Osteoblast (primary cell): ENCODE results near the gene BMPR1B. TPM values are rescaled to one million over a fixed set of nuclear protein-coding genes. Genes with fewer than 3 reads are reported as not detected.
A peak's percentile ranks its signal among the peaks of the same experiment; 100 is the strongest.

ENCODE experiments used
- DNase-seq: peaks from one replicate; pipeline ENCODE4 v3.0.0; 2011; ENCODE audit warnings: low spot score, mixed read lengths; ENCODE audit not compliant: insufficient read length; ENCODE audit errors: missing footprints
- H2AFZ ChIP-seq: 2 replicates; pipeline ENCODE4 v1.6.0; 2011; ENCODE audit warnings: mild to moderate bottlenecking, low read length
- H3K27ac ChIP-seq: 2 replicates; pipeline ENCODE4 v1.5.1; 2011; ENCODE audit warnings: mild to moderate bottlenecking, low read depth, low read length, moderate library complexity
- H3K27me3 ChIP-seq: 2 replicates; pipeline ENCODE4 v1.6.0; 2012; ENCODE audit warnings: mild to moderate bottlenecking, control low read depth, inconsistent platforms, low read length, moderate library complexity; ENCODE audit not compliant: insufficient read depth
- H3K36me3 ChIP-seq: 2 replicates; pipeline ENCODE4 v1.5.1; 2011; ENCODE audit warnings: mild to moderate bottlenecking, low read length, control low read depth, moderate library complexity; ENCODE audit not compliant: insufficient read depth
- H3K4me1 ChIP-seq: 2 replicates; pipeline ENCODE4 v1.5.1; 2011; ENCODE audit warnings: mild to moderate bottlenecking, low read length, control low read depth, moderate library complexity; ENCODE audit not compliant: insufficient read depth
- H3K4me2 ChIP-seq: 2 replicates; pipeline ENCODE4 v1.6.0; 2011; ENCODE audit warnings: mild to moderate bottlenecking, low read length; ENCODE audit not compliant: insufficient read depth
- H3K4me3 ChIP-seq: fragments of 200-600 bp; sonication (generic); 3 replicates; pipeline ENCODE4 v1.5.1; 2012; ENCODE audit warnings: mild to moderate bottlenecking, low read length, inconsistent platforms; ENCODE audit not compliant: insufficient read depth
- H3K79me2 ChIP-seq: 2 replicates; pipeline ENCODE4 v1.6.0; 2012; ENCODE audit warnings: mild to moderate bottlenecking, low read length, control low read depth, inconsistent platforms; ENCODE audit not compliant: insufficient read depth
- H3K9me3 ChIP-seq: 2 replicates; pipeline ENCODE4 v1.5.1; 2011; ENCODE audit warnings: low read depth, low read length, control low read depth
- H4K20me1 ChIP-seq: 2 replicates; pipeline ENCODE4 v1.6.0; 2012; ENCODE audit warnings: mild to moderate bottlenecking, low read length, control low read depth; ENCODE audit not compliant: insufficient read depth
- CTCF ChIP-seq: IDR thresholded peaks from 2 replicates; pipeline ENCODE4 v1.5.1; 2011; ENCODE audit warnings: mild to moderate bottlenecking, low read depth, low read length, moderate library complexity; ENCODE audit errors: extremely low read depth
- total RNA-seq: library from RNA; depleted of rRNA; stranded (reverse); fragments of >200 nt; gene quantifications from 2 replicates; pipeline ENCODE4 v1.2.3, GENCODE V29; 2012

BMPR1B gene
- total RNA-seq, 1 donor: 2.5 TPM

- H3K9me3 ChIP-seq: no peaks in the 10 kb centered on the region
These were observed 98.3 kb downstream of the BMPR1B start for GRCh38 chr4:94856030-94856429.

GRCh38 chr4:94870146-94870545 is 112.4 kb downstream of the BMPR1B start:
- no peaks in the 10 kb centered on the region for H3K27me3 ChIP-seq
- H3K9me3 ChIP-seq: no peaks in the 10 kb centered on the region
- TF ChIP-seq CTCF: no peak
- no peaks in the 10 kb centered on the region for H4K20me1 ChIP-seq
- H3K4me3 ChIP-seq: no peak overlapping the region
- no peaks in the 10 kb centered on the region for H3K79me2 ChIP-seq
- peak overlapping the region; percentile 16 for H2AFZ ChIP-seq
- H3K36me3 ChIP-seq: no peaks in the 10 kb centered on the region
- H3K4me1 ChIP-seq: no peaks in the 10 kb centered on the region
- no peak overlapping the region for H3K4me2 ChIP-seq
- no peak for DNase-seq
- no peak overlapping the region for H3K27ac ChIP-seq

More at GRCh38 chr4:94856030-94856429, 98.3 kb downstream of the BMPR1B start:
- no peak for TF ChIP-seq CTCF
- Histone ChIP-seq H3K36me3 (no peaks in the 10 kb centered on the region), H3K27ac (no peak overlapping the region), H3K4me1 (no peaks in the 10 kb centered on the region), H3K79me2 (no peaks in the 10 kb centered on the region), H3K4me2 (no peak overlapping the region), H2AFZ (no peak overlapping the region), H3K27me3 (no peaks in the 10 kb centered on the region), H3K4me3 (no peak overlapping the region), H4K20me1 (no peaks in the 10 kb centered on the region)
- no peak for DNase-seq

DNA sequence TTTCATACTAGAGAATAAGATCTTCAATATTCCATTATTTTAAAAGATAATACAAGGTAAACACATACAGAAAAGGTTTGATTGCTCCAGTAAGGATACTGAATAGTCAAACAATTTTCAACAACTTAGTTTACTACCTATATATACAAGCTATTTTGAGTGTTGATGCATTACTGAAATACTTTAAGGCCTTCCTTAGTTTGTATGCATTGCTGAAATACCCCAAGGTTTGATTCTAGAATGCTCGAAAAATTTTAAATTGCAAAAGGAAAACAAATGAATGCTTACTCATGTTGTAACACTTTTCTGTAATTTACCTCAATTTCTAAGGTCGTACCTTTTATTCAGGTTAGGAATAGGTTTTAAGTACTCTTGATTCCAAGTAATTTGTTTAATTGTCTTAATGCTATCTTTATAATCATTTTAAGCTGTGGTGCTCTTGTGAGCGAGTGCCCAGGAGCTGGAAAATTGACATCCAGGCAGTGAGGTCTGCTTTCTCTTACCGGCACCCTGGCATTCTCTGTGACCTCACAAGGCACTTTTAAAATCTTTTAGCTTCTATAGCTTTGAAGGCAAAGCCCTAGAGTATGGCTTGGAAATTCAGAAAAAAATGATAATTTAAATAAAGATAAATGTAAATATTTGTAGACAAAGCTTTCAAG is 114.0 kb downstream of the BMPR1B start:
- Histone ChIP-seq H3K36me3 (no peaks in the 10 kb centered on the region), H3K4me1 (no peaks in the 10 kb centered on the region), H3K4me3 (no peak overlapping the region), H3K4me2 (no peak overlapping the region), H3K27ac (no peak overlapping the region), H3K79me2 (no peaks in the 10 kb centered on the region), H3K9me3 (no peaks in the 10 kb centered on the region), H4K20me1 (no peaks in the 10 kb centered on the region), H3K27me3 (no peaks in the 10 kb centered on the region), H2AFZ (no peak overlapping the region)
- DNase-seq: peak; percentile 46
- no peak for TF ChIP-seq CTCF

- Histone ChIP-seq H3K27ac (no peak overlapping the region), H3K27me3 (no peaks in the 10 kb centered on the region), H3K9me3 (no peaks in the 10 kb centered on the region), H4K20me1 (no peaks in the 10 kb centered on the region), H2AFZ (peak overlapping the region; percentile 30), H3K4me2 (no peak overlapping the region), H3K4me3 (no peak overlapping the region), H3K79me2 (no peaks in the 10 kb centered on the region), H3K4me1 (peaks cover 4% of the 10 kb centered on the region), H3K36me3 (no peaks in the 10 kb centered on the region)
- no peak for TF ChIP-seq CTCF
- DNase-seq: no peak
These were observed 120.2 kb downstream of the BMPR1B start for GRCh38 chr4:94877973-94878372.
